Colonic mucosa (tissue), 4 donors: ENCODE data around the gene ACBD6. TPM values are rescaled to one million over a fixed set of nuclear protein-coding genes. Genes with fewer than 3 reads are reported as not detected.

Experiments used
- DNase-seq: peaks from one replicate; pipeline ENCODE4 v3.0.0-alpha.2; 2020
- H3K27ac ChIP-seq: fragments of 200-600 bp; one replicate; pipeline ENCODE4 v1.8.0; 2021
- H3K27me3 ChIP-seq: fragments of 200-600 bp; one replicate; pipeline ENCODE4 v1.8.0; 2021
- H3K36me3 ChIP-seq: fragments of 200-600 bp; one replicate; pipeline ENCODE4 v1.8.0; 2021
- H3K4me1 ChIP-seq: fragments of 200-600 bp; one replicate; pipeline ENCODE4 v1.8.0; 2021; ENCODE audit warnings: mild to moderate bottlenecking
- H3K4me3 ChIP-seq: fragments of 200-600 bp; one replicate; pipeline ENCODE4 v1.8.0; 2021
- H3K9ac ChIP-seq, 2 donors: one replicate each; pipeline ENCODE4 v1.7.0; 2013; ENCODE audit warnings: control low read depth in 2 of 2, low read depth in 2 of 2, low read length in 2 of 2
- H3K9me3 ChIP-seq: fragments of 200-600 bp; one replicate; pipeline ENCODE4 v1.8.0; 2021
- intact Hi-C: fragments of 100-400 bp; cut with DNase I; formaldehyde crosslinking; loops from one replicate; pipeline ENCODE4 v1.14.1; 2022
- total RNA-seq, 2 donors: library from RNA; stranded (reverse); fragmentation: NEBNext Ultra II Directional in 1 of 2; extraction: Animal tissue kit (Norgen Biotek cat#: 25700) in 1 of 2; gene quantifications; one replicate each; pipeline ENCODE4 v1.2.1, GENCODE V29; 2021
- TF ChIP-seq, protein P1 (sequence below): fragments of 200-600 bp; IDR thresholded peaks from one replicate; pipeline ENCODE4 v1.8.0; 2022; ENCODE audit warnings: antibody characterized with exemption, mild to moderate bottlenecking
- donor health status: healthy.
- donor health status: DM: no; HTN: no; CAD: no.
- donor health status: DM: no; HTN: no; CAD: no.

The ACBD6 gene
- total RNA-seq, 2 donors from 2014 or later: 16.1 to 25.8 TPM

- Histone ChIP-seq H3K9me3 (no peaks in the 10 kb centered on the region), H3K27me3 (no peaks in the 10 kb centered on the region), H3K36me3 (no peaks in the 10 kb centered on the region), H3K9ac (no peak overlapping the region), H3K27ac (no peak overlapping the region), H3K4me1 (no peaks in the 10 kb centered on the region), H3K4me3 (no peak overlapping the region)
- intact Hi-C loops: loop anchor here (5.0 kb wide), 1 partner anchor 347 kb away; no protein-coding TSS in a partner anchor
- TF ChIP-seq, protein P1, sequence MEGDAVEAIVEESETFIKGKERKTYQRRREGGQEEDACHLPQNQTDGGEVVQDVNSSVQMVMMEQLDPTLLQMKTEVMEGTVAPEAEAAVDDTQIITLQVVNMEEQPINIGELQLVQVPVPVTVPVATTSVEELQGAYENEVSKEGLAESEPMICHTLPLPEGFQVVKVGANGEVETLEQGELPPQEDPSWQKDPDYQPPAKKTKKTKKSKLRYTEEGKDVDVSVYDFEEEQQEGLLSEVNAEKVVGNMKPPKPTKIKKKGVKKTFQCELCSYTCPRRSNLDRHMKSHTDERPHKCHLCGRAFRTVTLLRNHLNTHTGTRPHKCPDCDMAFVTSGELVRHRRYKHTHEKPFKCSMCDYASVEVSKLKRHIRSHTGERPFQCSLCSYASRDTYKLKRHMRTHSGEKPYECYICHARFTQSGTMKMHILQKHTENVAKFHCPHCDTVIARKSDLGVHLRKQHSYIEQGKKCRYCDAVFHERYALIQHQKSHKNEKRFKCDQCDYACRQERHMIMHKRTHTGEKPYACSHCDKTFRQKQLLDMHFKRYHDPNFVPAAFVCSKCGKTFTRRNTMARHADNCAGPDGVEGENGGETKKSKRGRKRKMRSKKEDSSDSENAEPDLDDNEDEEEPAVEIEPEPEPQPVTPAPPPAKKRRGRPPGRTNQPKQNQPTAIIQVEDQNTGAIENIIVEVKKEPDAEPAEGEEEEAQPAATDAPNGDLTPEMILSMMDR: no peak
- DNase-seq: no peak
Measured at GRCh38 chr1:180515364-180515763, 13.0 kb upstream of the ACBD6 start.

DNA sequence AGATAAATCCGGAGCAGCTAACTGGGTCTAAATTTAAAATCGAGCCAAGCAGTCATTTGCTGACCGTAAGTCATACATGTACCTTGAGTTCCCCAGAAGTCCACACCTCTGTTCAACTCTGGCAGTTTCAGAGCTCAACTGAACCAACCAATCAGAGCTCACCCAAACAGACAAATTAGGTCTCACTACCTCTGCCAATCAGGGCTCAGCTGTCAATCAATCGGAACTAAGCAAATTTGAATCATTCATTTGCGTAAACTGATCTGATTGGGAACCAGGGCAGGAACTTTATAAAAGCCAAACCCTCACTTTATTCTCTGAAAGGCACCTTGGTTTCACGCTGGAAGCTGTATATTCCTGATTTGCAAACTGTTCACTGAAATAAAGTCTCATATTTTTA is 11.2 kb upstream of the ACBD6 start:
- TF ChIP-seq, protein P1: no peak
- Histone ChIP-seq H3K36me3 (no peaks in the 10 kb centered on the region), H3K27me3 (no peaks in the 10 kb centered on the region), H3K27ac (no peak overlapping the region), H3K4me3 (no peak overlapping the region), H3K9ac (no peak overlapping the region), H3K9me3 (no peaks in the 10 kb centered on the region), H3K4me1 (no peaks in the 10 kb centered on the region)
- intact Hi-C loops: loop anchor here (5.0 kb wide), 1 partner anchor 654 kb away; no protein-coding TSS in a partner anchor
- no peak for DNase-seq

DNA sequence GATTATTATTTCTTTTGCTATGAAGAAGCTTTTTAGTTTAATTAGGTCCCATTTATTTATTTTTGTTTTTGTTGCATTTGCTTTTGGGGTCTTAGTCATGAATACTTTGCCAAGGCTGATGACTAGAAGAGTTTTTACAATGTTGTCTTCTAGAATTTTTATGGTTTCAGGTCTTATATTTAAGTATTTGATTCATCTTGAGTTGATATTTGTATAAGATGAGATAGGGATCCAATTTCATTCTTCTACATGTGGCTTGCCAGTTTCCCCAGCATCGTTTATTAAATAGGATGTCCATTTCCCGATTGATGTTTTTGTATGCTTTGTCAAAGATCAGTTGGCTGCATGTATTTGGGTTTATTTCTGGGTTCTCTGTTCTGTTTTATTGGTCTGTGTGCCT is 8.5 kb upstream of the ACBD6 start:
- no peaks in the 10 kb centered on the region for H3K27me3 ChIP-seq
- H3K27ac ChIP-seq: no peak overlapping the region
- H3K4me3 ChIP-seq: no peak overlapping the region
- TF ChIP-seq, protein P1: no peak
- no peak overlapping the region for H3K9ac ChIP-seq
- H3K36me3 ChIP-seq: no peaks in the 10 kb centered on the region
- H3K9me3 ChIP-seq: no peaks in the 10 kb centered on the region
- H3K4me1 ChIP-seq: no peaks in the 10 kb centered on the region
- no peak for DNase-seq
- intact Hi-C loops: loop anchor here (5.0 kb wide), 1 partner anchor 656 kb away; no protein-coding TSS in a partner anchor

- Histone ChIP-seq H3K36me3 (no peaks in the 10 kb centered on the region), H3K9ac (no peak overlapping the region), H3K4me1 (no peaks in the 10 kb centered on the region), H3K9me3 (no peaks in the 10 kb centered on the region), H3K4me3 (no peak overlapping the region), H3K27ac (no peak overlapping the region), H3K27me3 (no peaks in the 10 kb centered on the region)
- DNase-seq: no peak
- intact Hi-C loops: no loop called here
- TF ChIP-seq, protein P1: no peak
Measured at GRCh38 chr1:180508725-180509097, 6.3 kb upstream of the ACBD6 start.

DNA sequence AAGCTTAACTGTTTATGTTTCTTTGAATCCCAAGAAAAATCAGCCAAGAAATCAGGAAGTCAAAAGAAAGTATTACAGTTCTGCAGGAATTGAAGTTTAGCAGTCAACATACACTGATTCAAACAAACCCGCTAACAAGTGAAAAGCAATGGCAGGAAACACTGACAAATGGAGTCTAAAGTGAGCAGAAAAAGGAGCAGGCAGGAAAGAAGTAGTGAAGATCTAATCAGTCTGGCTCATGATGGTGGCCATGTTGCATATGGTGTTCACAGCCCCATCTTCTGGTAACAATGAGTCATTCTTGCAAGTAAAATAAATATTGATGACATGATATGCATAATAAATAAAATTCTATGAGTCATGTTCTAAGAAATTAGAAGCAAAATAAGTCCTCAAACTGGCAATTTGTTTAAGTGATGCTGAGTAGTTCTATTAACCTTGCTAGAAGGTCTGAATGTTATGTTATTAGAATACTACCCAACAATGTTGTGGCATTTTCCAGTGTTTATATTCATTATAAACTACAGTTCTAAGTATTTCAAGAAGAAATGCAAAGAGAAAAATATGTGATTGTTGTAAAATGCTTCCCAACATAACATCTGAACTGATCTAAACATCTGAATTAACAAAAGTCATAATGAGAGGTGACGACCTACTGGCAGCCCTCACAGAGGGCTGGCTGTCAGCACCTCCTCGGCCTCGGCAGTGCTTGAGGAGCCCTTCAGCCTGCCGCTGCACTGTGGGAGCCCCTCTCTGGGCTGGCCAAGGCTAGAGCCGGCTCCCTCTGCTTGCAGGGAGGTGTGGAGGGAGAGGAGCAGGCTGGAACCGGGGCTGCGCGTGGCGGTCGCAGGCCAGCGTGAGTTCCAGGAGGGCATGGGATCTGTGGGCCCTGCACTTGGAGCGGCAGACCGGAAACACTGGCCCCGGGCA is 5.7 kb upstream of the ACBD6 start:
- H3K27ac ChIP-seq: no peak overlapping the region
- TF ChIP-seq, protein P1: no peak
- H3K4me1 ChIP-seq: no peaks in the 10 kb centered on the region
- H3K9me3 ChIP-seq: no peaks in the 10 kb centered on the region
- H3K36me3 ChIP-seq: no peaks in the 10 kb centered on the region
- H3K4me3 ChIP-seq: no peak overlapping the region
- DNase-seq: no peak
- H3K27me3 ChIP-seq: no peaks in the 10 kb centered on the region
- intact Hi-C loops: no loop called here
- no peak overlapping the region for H3K9ac ChIP-seq
